ENCODE measurements around the gene SNHG17. TPM values are rescaled to one million over a fixed set of nuclear protein-coding genes. Genes with fewer than 3 reads are reported as not detected.

SNHG17 gene
- total and polyA plus RNA-seq, 9 of the 15 experiments (the other 6 are each of a cell fraction or from before 2014, with no cell fraction given), result 29.8 to 106 (median 57.7) TPM

- TF ChIP-seq HNRNPL (IDR thresholded peaks at IDR 0.05; ENCODE audit: low read depth, low read length), result peak; percentile 71; the same call in 1 of the 2 replicates
- no peak for TF ChIP-seq RBM25 (IDR thresholded peaks at IDR 0.05; ENCODE audit: low read depth, low read length, severe bottlenecking)
- 0 out of 2 replicates have a peak, but pooled peaks have one; percentile 79 for TF ChIP-seq DNMT1 (IDR thresholded peaks at IDR 0.05)
- peak; percentile 81 for TF ChIP-seq ZBTB12 (CRISPR knock-in tag; IDR thresholded peaks at IDR 0.05)
- no peak for TF ChIP-seq NFXL1 (CRISPR knock-in tag; IDR thresholded peaks at IDR 0.05)
- no peak for TF ChIP-seq TCF7L2 (IDR thresholded peaks at IDR 0.05; ENCODE audit: low read depth, low read length)
- TF ChIP-seq ZBED1 (IDR thresholded peaks at IDR 0.05), result peak; percentile 88
- no peak for TF ChIP-seq RBM39 (optimal IDR thresholded peaks at IDR 0.05; ENCODE audit: low read depth, low read length)
- peak in 1 of 2 experiments; percentile 92; a peak in 1 of 4 replicates for TF ChIP-seq TEAD1 (CRISPR knock-in tag; IDR thresholded peaks at IDR 0.05)
- no peak; the same call in 1 of the 2 replicates for TF ChIP-seq GATA2 (CRISPR knock-in tag; IDR thresholded peaks at IDR 0.05)
- no peak for TF ChIP-seq ATF4 (CRISPR knock-in tag; IDR thresholded peaks at IDR 0.05)
- TF ChIP-seq MYC (IDR thresholded peaks at IDR 0.05; ENCODE audit: low read depth, low read length), result peak; percentile 100
- peak; percentile 100 for TF ChIP-seq MYC (CRISPR knock-in tag; IDR thresholded peaks at IDR 0.05; ENCODE audit: borderline replicate concordance, low read depth)
- peak; percentile 62 for TF ChIP-seq SIN3B (IDR thresholded peaks at IDR 0.05; ENCODE audit: low read depth)
- peak; percentile 91; the same call in 1 of the 2 replicates for TF ChIP-seq CBX1 (IDR thresholded peaks at IDR 0.05; ENCODE audit: low read depth)
- no peak for TF ChIP-seq NELFE (IDR thresholded peaks at IDR 0.05; ENCODE audit: insufficient read depth, insufficient read length)
- no peak for TF ChIP-seq ZFP1 (CRISPR knock-in tag; IDR thresholded peaks at IDR 0.05)
- TF ChIP-seq ZNF696 (CRISPR knock-in tag; conservative IDR thresholded peaks at IDR 0.05), result no peak
- no peak; the same call in 1 of the 2 replicates for TF ChIP-seq TAL1 (IDR thresholded peaks at IDR 0.05)
- peak; percentile 29; the same call in 1 of the 2 replicates for TF ChIP-seq MITF (IDR thresholded peaks at IDR 0.05)
- peak; percentile 99 for TF ChIP-seq HMGXB4 (CRISPR knock-in tag; IDR thresholded peaks at IDR 0.05)
- TF ChIP-seq BCL6 (CRISPR knock-in tag; IDR thresholded peaks at IDR 0.05), result no peak
- TF ChIP-seq HNRNPH1 (optimal IDR thresholded peaks at IDR 0.05; ENCODE audit: low read depth, low read length), result no peak
- TF ChIP-seq RFX1 (IDR thresholded peaks at IDR 0.05), result no peak
Observed at GRCh38 chr20:38434770-38435554, at the start of gene SNHG17 (continued).

Measured in K562 (cell line).